Lung (tissue), 12 donors: ENCODE data around the gene EBF3. TPM values are rescaled to one million over a fixed set of nuclear protein-coding genes. Genes with fewer than 3 reads are reported as not detected.

Experiments
- ATAC-seq: fragments of 200-7000 bp; cut with Tn5 transposase; one replicate; pipeline ENCODE4 v1.9.1; 2020; ENCODE audit warnings: moderate number of reproducible peaks; ENCODE audit not compliant: insufficient read depth, low FRiP score
- DNase-seq, 3 donors: peaks; one replicate each; pipeline ENCODE4 v3.0.0-alpha.2; 2013 to 2017
- H3K27ac ChIP-seq, 2 donors: one replicate each; pipeline ENCODE4 v1.5.1; 2013; ENCODE audit warnings: mild to moderate bottlenecking in 2 of 2, moderate library complexity in 2 of 2, control low read depth in 1 of 2, inconsistent platforms in 1 of 2, low read depth in 1 of 2, low read length in 1 of 2
- H3K27me3 ChIP-seq, 3 donors: one replicate each; pipeline ENCODE4 v1.5.1; 2013; ENCODE audit warnings: low read length in 2 of 3; ENCODE audit not compliant: control insufficient read depth in 3 of 3, insufficient read depth in 3 of 3
- H3K36me3 ChIP-seq, 4 donors: one replicate each; pipeline ENCODE4 v1.5.1; 2013; ENCODE audit warnings: low read length in 4 of 4, mild to moderate bottlenecking in 1 of 4, moderate library complexity in 1 of 4; ENCODE audit not compliant: control insufficient read depth in 4 of 4, insufficient read depth in 4 of 4
- H3K4me1 ChIP-seq, 5 donors: one replicate each; pipeline ENCODE4 v1.5.1; 2013; ENCODE audit warnings: low read length in 5 of 5, mild to moderate bottlenecking in 2 of 5, moderate library complexity in 1 of 5; ENCODE audit not compliant: control insufficient read depth in 5 of 5, insufficient read depth in 5 of 5
- H3K4me3 ChIP-seq: one replicate; pipeline ENCODE4 v1.5.1; 2013; ENCODE audit warnings: mild to moderate bottlenecking, control low read depth, moderate library complexity
- H3K9ac ChIP-seq, 2 donors: one replicate each; pipeline ENCODE4 v1.5.1; 2013; ENCODE audit warnings: low read length in 2 of 2, control low read depth in 1 of 2; ENCODE audit not compliant: insufficient read depth in 1 of 2
- H3K9me3 ChIP-seq, 4 donors: one replicate each; pipeline ENCODE4 v1.5.1; 2013; ENCODE audit warnings: low read length in 3 of 4, mild to moderate bottlenecking in 1 of 4, moderate library complexity in 1 of 4; ENCODE audit not compliant: control insufficient read depth in 4 of 4, insufficient read depth in 3 of 4
- WGBS, 2 donors: extraction: QIAGEN DNeasy Blood & Tissue Kit; methylation state at CpG; one replicate each; pipeline ENCODE4 v1.1.7; 2013; 5-methylcytosine and 5-hydroxymethylcytosine counted together
- polyA plus RNA-seq, 2 donors: library from polyadenylated mRNA; stranded (reverse); fragments of 200-250 nt; gene quantifications; one replicate each; pipeline ENCODE4 v1.2.1, GENCODE V29; 2013
- total RNA-seq, 2 donors: library from RNA; depleted of rRNA in 1 of 2; stranded (reverse); fragments of >200 nt in 1 of 2; gene quantifications; one replicate each; pipeline ENCODE4 v1.2.1, GENCODE V29; 2014 to 2021
- TF ChIP-seq, protein P1 (sequence below): IDR thresholded peaks from 2 replicates; pipeline ENCODE4 v1.5.1; 2012; ENCODE audit warnings: mild to moderate bottlenecking; ENCODE audit errors: control extremely low read depth, extremely low read depth
- donor health status: control.
- donor health status: control.
- donor health status: Bipolar disorder and iron deficiency.
- donor health status: healthy.
- donor health status: DM: yes; HTN: yes; CAD: no.

EBF3 gene
- total and polyA plus RNA-seq, 4 donors: 0.06 to 1.1 (median 0.08) TPM; not detected in 1

- TF ChIP-seq, protein P1, sequence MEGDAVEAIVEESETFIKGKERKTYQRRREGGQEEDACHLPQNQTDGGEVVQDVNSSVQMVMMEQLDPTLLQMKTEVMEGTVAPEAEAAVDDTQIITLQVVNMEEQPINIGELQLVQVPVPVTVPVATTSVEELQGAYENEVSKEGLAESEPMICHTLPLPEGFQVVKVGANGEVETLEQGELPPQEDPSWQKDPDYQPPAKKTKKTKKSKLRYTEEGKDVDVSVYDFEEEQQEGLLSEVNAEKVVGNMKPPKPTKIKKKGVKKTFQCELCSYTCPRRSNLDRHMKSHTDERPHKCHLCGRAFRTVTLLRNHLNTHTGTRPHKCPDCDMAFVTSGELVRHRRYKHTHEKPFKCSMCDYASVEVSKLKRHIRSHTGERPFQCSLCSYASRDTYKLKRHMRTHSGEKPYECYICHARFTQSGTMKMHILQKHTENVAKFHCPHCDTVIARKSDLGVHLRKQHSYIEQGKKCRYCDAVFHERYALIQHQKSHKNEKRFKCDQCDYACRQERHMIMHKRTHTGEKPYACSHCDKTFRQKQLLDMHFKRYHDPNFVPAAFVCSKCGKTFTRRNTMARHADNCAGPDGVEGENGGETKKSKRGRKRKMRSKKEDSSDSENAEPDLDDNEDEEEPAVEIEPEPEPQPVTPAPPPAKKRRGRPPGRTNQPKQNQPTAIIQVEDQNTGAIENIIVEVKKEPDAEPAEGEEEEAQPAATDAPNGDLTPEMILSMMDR: no peak
- WGBS, 2 donors: 85 to 87% methylated on average over 8 of the region's 8 CpGs
- H3K9me3 ChIP-seq: peaks cover 0 to 4% (median 0%) of the 10 kb centered on the region in 4 donors
- no peaks in the 10 kb centered on the region for H3K36me3 ChIP-seq
- H3K27ac ChIP-seq: no peak overlapping the region
- H3K4me3 ChIP-seq: no peak overlapping the region
- H3K9ac ChIP-seq: no peak overlapping the region
- ATAC-seq (no peak), DNase-seq (no peak)
- no peaks in the 10 kb centered on the region for H3K27me3 ChIP-seq
- H3K4me1 ChIP-seq: no peaks in the 10 kb centered on the region
Measured at GRCh38 chr10:129918836-129919235, 45.2 kb downstream of the EBF3 start.

- TF ChIP-seq, protein P1: no peak
Measured at GRCh38 chr10:129918401-129918800, 45.7 kb downstream of the EBF3 start.

GRCh38 chr10:129917936-129918335, 46.1 kb downstream of the EBF3 start:
- Histone ChIP-seq H3K27ac (no peak overlapping the region), H3K4me1 (peaks cover 0 to 2% (median 0%) of the 10 kb centered on the region in 5 donors), H3K27me3 (no peaks in the 10 kb centered on the region), H3K9ac (no peak overlapping the region), H3K36me3 (no peaks in the 10 kb centered on the region), H3K9me3 (peaks cover 0 to 4% (median 0%) of the 10 kb centered on the region in 4 donors), H3K4me3 (no peak overlapping the region)
- TF ChIP-seq, protein P1: no peak
- WGBS, 2 donors: 91 to 97% methylated on average over 3 of the region's 3 CpGs
- DNase-seq (no peak), ATAC-seq (no peak)

More at GRCh38 chr10:129918401-129918800, 45.7 kb downstream of the EBF3 start:
- Histone ChIP-seq H3K9ac (no peak overlapping the region), H3K36me3 (no peaks in the 10 kb centered on the region), H3K9me3 (peaks cover 0 to 4% (median 0%) of the 10 kb centered on the region in 4 donors), H3K4me3 (no peak overlapping the region), H3K4me1 (no peaks in the 10 kb centered on the region), H3K27ac (no peak overlapping the region), H3K27me3 (no peaks in the 10 kb centered on the region)
- 92 to 95% methylated on average over 9 of the region's 9 CpGs for WGBS, 2 donors
- no peak for DNase-seq
- ATAC-seq: no peak

GRCh38 chr10:129916506-129916995, 47.5 kb downstream of the EBF3 start:
- H3K36me3 ChIP-seq: no peaks in the 10 kb centered on the region
- H3K27ac ChIP-seq: no peak overlapping the region
- no peaks in the 10 kb centered on the region for H3K27me3 ChIP-seq
- H3K9ac ChIP-seq: no peak overlapping the region
- TF ChIP-seq, protein P1: no peak
- H3K4me3 ChIP-seq: no peak overlapping the region
- H3K9me3 ChIP-seq: no peaks in the 10 kb centered on the region
- DNase-seq (no peak), ATAC-seq (no peak)
- peaks cover 0 to 5% (median 0%) of the 10 kb centered on the region in 5 donors for H3K4me1 ChIP-seq
- WGBS, 2 donors: 90 to 93% methylated on average over 7 of the region's 7 CpGs
